Measurements from ENCODE around the gene ARHGEF7.

DNA sequence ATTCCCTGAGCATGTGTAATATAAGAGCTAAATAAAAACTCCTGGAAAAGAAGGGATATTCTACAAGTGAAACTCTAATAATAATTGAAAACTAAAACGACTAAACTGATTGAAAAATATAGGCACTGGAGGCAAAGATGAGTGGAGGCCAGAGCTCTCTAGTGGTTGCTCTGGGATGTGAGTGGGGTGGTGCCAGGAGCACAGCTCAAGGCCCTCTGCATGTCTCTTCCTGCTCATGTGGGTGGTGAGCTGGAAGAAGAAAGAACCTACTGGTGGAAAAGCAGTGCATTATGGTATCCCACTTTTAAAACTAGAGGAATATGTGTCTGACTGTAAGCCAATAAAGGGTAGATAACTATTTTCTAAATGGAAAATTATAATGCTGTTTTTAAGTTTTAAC is 15.8 kb upstream of the ARHGEF7 start:
- TF ChIP-seq CTCF (IDR thresholded peaks at IDR 0.05) = no peak
- TF ChIP-seq POLR2A (IDR thresholded peaks at IDR 0.05) = no peak

All from lower leg skin (tissue), 3 donors.